GM12875 (cell line): ENCODE results near the gene RASSF8.
A peak's percentile ranks its signal among the peaks of the same experiment; 100 is the strongest.

Source experiments
- H3K4me3 ChIP-seq: one replicate; pipeline ENCODE4 v1.5.1; 2011; ENCODE audit warnings: low read depth, low read length, control low read depth
- CTCF ChIP-seq: IDR thresholded peaks from 2 replicates; pipeline ENCODE4 v1.5.1; 2011; ENCODE audit warnings: low read depth, mild to moderate bottlenecking, control low read depth, inconsistent platforms, low read length, moderate library complexity, borderline replicate concordance; ENCODE audit not compliant: insufficient read depth

RASSF8 gene

GRCh38 chr12:26122681-26123481, 164.4 kb downstream of the RASSF8 start:
- peak overlapping the region; percentile 62 for H3K4me3 ChIP-seq
- TF ChIP-seq CTCF: no peak

- H3K4me3 ChIP-seq: peak overlapping the region; percentile 62
- no peak for TF ChIP-seq CTCF
Measured at GRCh38 chr12:26123482-26123980, 165.0 kb downstream of the RASSF8 start.

GRCh38 chr12:26124446-26125399, 166.2 kb downstream of the RASSF8 start, which contains the start of gene BHLHE41:
BHLHE41 (minus strand) TSS chr12:26125037; CDS start chr12:26124779, 258 bp downstream.
- TF ChIP-seq CTCF: no peak
- peak within 1 kb of the TSS; percentile 60 for H3K4me3 ChIP-seq

- no peak for TF ChIP-seq CTCF
- peak overlapping the region; percentile 60 for H3K4me3 ChIP-seq
Measured at GRCh38 chr12:26125400-26126339, 167.2 kb downstream of the RASSF8 start.

- TF ChIP-seq CTCF: no peak
Measured at GRCh38 chr12:26126340-26127284, 168.1 kb downstream of the RASSF8 start.

GRCh38 chr12:26127404-26127803, 168.9 kb downstream of the RASSF8 start:
- no peak overlapping the region for H3K4me3 ChIP-seq
- TF ChIP-seq CTCF: no peak

More at GRCh38 chr12:26126340-26127284, 168.1 kb downstream of the RASSF8 start:
- peak overlapping the region; percentile 60 for H3K4me3 ChIP-seq
